ENCODE results near the gene SPPL3.

GRCh38 chr12:120737557-120738251 is 166.5 kb downstream of the SPPL3 start:
- peak; percentile 27; the same call in 1 of the 2 replicates for TF ChIP-seq CTCF (conservative IDR thresholded peaks at IDR 0.05; ENCODE audit: low read depth, low read length)
- no peak for TF ChIP-seq EZH2phosphoT487 (IDR thresholded peaks at IDR 0.05; ENCODE audit: borderline replicate concordance, low read length)

Data from PC-3 (cell line).